GM21515 (cell line): ENCODE results near the gene CAMK2D.

ENCODE experiments used
- ATAC-seq: cut with Tn5 transposase; IDR thresholded peaks from one replicate; pipeline ENCODE4 v1.9.1; 2021; ENCODE audit not compliant: unreplicated experiment

The CAMK2D gene

DNA sequence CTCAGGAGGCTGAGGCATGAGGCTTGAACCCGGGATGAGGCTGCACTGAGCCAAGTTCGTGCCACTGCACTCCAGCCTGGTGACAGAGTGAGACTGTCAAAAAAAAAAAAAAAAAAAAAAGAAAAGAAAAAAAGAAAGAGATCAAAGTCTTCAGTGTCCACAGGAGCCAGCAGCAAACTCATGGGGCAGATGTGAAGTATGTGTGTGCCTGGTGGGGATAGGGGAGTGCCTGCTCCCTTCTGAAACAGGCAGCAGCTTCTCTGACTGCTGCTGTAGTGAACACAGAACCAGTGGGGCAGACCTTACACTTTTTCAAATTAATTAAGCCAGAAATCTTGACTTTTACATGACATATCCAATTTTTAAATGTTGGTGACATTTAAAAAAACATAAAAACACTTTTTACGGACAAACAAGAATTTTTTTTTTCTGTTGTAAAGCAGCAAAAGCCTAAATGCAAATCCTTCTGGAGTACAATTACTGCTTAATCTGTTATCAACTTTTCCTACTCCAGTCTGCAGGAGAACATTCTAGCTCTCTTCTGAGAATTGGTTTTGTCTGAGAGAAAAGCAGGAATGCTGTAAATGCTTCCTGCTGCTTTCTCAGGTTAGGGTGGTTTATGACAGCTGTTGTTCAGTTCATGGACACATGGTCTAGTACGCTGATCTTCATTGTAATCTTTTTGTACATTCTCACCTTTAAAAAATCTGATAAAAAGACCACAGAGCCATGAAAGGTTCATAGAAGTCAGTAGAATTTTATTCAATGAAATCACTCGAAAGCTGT, 311.1 kb downstream of the CAMK2D start:
- no peak for ATAC-seq

DNA sequence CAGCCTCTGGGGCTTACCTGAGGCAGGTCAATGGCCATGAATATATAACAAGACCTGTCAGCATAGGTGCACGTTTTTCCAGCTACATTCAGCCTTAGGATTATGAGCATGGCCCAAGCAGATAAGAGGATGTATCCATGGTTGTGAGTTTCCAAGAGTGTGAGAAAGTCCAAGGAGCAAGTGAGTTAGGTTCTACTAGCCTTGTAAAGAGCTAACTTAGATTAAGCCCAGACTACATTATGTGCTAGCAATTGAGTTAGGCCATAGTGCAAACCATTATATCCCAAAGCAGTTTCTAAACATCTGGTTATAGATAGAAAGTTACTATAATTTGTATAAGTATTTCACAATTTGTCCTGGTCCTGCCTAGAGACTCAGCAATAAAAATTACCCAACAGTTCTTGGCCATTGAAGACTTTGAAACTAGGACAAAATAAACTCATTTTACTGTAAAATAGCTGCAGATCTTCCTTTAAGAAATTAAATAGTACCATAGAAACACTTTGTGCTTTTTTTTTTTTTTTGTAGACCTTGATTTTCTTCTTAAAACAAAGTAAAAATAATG, 312.0 kb downstream of the CAMK2D start:
- ATAC-seq = no peak

DNA sequence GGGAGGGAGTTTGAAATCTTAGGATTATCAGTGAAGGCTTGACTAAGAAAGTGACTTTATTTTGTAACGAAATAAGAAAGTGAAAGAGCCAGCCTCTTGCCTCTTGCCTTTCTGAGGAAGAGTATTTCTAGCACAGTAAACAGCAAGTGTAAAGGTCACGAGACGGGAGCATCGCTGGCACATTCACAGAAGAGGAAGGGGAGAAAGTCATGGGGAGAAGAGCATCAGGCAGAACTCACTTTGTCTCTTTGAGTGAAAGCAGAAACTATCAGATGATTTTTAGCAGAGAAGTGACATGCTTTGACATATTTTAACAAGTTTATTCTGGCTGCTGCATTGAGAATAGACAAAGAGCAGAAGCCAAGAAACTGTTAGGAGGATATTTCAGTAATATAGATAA, 313.8 kb downstream of the CAMK2D start:
- no peak for ATAC-seq

DNA sequence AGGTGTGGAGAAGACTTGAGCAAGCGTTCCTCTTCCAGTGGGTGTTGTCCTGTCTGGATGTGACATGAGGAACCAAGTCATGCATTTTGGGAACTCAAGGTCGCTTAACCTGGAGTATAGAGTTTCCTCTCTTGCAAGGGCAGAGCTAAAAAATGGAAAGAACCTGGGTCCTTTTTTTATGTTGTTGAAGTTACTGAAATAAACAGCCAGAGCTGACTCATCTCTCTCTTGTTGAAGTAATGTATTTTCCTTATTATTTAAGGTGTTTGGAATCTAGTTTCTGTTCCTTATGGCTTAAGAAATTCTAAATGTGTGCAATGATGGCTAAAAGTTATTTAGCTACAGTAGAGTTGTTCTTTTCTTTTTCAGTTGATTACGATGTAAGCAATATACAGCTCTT, 314.5 kb downstream of the CAMK2D start:
- ATAC-seq = no peak

DNA sequence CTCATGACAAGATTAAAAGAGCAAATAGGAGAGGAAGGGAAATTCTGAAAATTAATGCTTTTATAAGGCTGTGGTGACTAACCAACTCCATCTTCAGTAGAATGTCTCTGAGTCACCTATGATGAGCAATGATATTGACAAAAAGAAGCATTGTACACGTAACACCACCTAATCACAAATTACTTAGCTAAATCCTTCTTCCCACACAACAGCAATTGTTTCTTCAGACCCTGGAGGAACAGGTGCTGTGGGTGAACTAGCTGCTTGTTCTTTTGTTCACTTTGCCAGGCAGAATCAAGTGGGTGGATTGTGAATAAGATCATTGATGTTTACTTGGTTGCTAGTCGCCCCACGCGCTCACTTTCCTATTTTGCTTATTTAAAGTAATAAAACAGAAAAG, 315.5 kb downstream of the CAMK2D start:
- no peak for ATAC-seq

DNA sequence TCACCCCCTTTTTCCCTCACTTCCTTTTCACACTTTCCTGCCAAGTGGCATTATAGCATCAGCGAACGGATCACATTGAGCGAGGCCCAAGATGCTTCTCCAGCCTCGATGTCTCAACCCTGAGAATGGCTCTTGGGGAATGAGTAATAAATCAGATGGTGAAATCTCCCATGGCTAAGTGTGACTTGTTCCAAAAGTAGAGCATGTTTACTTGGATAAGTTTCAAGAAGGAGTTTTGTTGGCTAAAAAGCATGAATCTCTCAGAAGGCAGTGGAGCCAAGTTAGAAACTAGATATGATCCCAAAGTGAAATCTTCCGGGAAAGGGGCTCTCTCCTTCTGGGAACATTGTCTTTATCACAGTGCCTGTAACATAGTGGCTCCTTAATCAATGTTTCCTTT, 316.3 kb downstream of the CAMK2D start:
- ATAC-seq = no peak

DNA sequence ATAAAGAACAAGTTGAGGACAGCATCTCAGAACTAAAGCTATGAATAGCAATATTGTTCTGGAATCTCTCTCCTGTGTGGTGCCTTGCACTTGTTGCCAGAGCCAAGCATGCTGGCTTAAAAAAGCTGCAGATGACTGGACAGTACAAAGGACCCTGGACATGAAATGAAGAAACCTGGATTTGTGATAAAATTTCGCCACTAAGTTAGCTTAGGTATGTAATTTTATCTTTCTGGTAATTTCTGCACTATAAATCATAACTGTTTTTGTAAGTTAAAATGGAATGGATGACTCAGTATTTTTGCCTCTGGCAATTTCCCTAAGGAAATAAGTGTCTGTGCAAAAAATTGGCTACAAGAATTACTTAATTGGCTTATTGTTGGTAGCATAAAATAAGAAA, 317.2 kb downstream of the CAMK2D start:
- ATAC-seq = no peak

DNA sequence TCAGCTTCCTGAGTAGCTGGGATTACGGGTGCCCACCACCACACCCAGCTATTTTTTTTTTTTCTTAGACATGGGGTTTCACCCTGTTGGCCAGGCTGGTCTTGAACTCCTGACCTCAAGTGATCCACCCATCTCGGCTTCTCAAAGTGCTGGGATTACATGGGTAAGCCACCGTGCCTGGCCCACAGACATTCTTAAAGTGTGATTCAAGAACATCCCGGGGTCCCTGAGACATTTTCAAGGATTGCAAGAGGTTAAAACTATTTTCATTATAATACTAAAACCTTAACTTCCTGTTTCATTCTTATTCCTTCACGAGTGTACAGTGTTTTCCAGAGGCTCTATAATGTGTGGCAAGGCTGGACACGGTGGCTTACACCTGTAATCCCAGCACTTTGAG, 318.7 kb downstream of the CAMK2D start:
- no peak for ATAC-seq

DNA sequence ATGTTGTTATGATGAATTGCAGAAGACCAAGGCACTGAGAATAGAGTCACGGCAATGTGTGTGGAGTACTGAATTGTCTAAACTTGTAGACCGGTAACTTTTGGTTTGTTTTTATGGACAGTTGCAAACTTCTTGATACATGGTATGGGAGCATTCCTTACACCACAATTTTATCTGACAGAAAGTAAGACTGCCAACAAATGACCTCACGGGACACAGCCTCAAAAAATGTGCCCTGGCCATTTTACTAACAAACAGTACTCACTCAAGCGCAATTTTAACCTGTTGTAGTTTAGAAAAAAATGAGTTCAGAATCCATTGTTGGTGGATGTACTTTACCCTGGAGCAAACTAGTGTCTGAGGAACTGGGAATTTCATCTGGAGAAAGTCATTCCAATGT, 321.2 kb downstream of the CAMK2D start:
- ATAC-seq = no peak

DNA sequence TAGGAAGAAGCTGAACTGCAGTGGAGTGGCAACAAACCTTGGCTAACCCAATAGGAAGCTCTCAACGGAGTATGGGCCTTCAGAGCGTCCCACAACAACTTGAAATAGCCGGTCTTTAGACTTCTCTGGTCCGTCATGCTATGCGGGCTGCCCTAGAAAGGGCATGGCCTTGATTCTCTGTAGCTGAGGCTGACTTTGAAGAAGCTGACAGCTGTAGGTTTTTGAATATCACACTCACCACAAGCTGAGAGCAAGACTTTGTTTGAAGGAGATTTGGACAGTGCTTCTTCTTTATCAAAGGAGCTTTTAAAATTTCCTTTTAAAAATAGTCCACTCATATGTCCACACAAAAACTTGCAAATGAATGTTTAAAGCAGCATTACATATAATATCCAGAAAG, 322.9 kb downstream of the CAMK2D start:
- ATAC-seq = no peak

DNA sequence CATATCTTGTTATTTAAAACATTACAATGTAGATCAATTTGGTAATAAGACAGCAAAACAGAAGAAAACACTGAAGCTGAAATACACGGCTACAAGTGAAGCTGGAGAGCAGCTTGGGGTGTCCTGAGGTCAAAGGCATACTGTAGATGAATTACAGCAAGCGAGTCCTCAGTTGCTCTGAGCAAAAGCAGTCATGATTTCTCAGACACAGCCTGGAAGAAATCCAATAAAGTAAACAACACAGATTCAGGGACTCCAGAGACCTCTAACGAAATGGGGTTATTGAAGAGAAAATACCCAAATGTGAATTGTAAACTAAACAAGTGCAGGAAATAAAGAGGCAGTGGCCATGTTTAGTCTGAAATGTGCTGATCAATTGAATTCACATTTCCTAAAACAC, 324.4 kb downstream of the CAMK2D start:
- ATAC-seq = no peak

DNA sequence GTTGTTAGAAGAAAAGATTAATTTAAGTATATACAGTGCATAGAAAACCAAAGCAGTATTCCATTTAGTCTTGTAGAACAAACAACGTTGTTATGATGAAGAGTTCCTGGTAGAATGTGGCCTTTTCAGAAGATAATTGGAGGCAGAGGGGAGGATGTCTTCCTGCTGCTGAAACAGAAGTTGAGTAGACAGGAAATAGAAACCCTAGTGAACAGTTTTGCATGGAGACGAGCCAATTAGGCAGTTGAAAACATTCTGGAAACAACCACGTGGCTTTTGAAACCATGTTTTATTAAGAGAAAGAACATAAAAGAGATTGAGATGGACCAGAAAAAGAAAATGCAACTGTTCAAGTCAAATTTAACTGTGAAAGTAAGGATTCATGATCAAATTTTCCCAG, 325.2 kb downstream of the CAMK2D start:
- ATAC-seq = no peak

DNA sequence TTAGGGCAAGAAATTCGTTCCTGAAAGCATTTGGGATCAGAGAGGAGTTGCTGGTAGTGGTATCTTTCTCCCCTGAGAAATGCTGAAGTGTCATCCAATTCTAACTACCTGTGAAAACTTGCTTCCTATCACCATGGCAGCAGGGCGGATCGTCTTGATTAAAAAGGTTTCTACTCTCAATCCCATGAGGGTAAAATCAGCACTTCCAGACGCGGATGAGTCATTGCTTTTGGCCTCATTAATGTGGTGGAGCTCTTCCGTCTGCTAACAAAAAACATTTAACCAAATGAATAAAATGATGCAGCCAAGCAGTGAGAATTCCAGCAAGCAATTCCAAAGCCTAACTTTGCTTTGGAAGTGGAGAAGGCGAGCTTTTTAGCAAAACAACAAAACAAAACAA, 325.6 kb downstream of the CAMK2D start:
- no peak for ATAC-seq

DNA sequence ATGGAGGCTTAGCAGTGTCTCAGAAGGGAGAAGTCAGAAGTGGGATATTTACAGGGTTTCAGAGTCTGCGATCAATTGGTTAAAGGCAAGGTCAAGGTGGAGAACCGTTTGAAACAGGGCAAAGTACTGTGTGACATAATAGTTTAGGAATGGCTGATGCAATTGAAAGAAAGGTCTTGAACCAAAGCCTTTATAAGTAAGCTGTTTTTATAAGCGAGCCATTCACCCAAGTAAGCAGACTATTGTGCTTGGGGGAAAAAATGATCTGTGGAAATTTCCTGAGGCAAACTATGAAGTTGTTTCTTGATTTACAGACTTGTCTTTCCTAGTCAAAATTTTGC, 327.3 kb downstream of the CAMK2D start:
- no peak for ATAC-seq

DNA sequence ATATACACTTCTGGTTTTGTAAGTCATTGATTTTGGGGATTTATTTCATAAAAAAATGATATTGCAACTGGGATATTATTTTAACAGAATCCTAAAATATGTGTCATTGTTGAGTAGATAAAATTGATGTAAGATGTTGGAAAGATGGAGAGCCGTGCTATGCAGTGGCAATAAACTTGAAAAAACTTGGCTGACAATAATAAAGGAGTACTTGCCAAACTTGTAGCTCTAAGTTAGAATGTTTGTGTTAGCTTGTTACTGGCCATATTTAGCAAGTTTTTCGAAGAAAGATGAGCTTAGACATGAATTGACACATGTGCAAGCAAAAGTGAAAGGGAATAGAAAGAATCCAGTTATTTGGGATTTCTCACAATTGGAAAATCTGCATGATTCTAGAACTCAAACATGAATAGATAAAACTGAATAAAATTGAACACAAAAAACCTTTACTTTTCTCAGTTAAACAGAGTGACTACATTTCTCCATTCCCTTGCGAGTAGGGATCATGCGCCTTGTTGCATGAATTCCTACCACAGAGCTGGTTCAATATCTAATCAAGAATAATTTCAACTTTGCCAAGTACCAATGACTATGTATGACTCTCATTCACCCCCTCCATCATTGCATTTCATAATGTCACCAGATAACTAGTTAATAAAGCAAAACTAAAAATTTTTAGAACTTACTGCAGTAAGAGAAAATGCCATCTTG, 327.8 kb downstream of the CAMK2D start:
- no peak for ATAC-seq

DNA sequence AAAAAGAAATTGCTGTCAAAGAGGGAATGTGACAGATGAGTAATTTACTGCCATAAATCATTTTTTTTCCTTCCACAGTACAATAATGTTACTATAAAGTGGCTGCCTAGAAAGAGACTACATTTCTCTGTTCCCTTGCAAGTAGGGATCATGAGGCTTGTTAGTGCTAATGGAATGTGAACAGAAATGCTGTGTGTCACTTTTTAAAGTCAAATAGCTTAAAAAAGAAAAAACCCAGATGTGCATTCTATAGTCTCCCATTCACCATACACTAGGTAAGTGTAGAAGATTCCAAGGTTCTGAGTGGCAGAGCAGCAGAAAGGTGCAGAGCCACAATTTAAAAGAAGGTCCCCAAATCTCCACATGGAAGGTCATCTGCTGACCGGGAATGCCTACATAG, 328.4 kb downstream of the CAMK2D start:
- ATAC-seq = no peak

DNA sequence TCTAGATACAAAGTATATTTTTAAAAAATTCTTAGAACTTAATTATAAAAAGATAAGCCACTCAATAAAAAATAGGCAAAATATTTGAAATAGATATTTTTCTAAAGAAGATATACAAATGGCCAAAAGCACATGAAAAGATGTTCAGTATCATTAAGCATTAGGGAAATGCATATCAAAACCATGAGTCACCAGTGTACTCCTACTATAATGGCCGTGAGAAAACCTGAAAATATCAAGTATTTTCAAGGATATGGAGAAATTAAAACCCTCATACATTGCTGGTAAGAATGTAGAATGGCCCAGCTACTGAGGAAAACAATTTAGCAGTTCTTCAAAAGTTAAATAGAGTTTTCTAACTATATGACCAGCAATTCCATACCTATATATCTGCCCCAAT, 337.9 kb downstream of the CAMK2D start:
- ATAC-seq = no peak

DNA sequence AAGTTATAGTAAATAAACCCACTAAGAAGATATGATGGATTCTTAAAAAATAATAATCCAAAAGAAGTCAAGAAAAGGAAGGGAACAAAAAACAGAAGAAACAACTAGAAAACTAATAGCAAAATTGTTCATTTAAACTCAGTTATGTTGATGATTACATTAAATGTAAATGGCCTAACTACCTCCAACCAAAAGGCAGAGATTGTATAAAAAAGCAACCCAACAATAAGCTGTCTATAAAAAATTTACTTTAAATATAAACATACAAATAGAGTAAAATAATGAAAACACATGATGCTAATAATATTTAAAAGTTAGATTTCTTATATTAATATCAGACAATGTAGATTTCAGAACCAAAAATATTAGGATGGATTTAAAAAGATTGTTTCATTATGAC, 340.6 kb downstream of the CAMK2D start:
- ATAC-seq = no peak

DNA sequence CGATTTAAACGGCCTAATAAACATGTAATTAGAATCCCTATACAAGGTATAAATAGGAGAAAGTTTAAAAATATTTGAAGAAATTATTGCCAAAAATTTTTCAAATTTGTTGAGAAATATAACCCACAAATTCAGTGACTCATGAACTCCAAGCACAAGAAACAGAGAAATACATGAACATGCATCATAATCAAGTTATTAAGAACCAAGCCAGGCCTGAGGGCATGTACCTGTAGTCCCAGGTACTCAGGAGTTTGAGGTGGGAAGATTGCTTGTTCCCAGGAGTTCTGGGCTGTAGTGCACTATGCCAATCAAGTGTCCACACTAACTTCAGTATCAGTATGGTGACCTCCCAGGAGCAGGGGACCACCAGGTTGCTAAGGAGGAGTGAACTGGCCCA, 341.9 kb downstream of the CAMK2D start:
- ATAC-seq = no peak

DNA sequence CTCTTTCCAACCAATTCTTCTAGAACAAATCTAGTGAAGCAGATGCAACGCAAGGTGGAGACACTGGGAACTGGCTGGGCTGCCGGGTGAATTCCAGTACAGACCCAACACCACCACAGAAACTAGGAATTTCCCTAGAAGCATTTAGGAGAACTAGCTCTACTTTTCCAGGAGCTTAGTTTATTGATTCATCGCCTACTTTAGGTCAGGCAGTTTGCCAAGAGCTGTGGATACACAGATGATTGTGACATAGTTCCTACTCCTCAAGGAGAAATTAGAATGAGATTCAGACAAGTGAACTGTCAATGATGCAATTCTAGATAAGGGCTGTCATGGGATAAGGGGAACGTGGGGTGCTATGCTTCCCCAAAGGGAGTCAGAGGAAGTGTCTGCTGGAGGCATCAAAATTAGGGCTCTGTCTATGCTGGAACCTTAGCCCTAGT, 350.0 kb downstream of the CAMK2D start:
- ATAC-seq = no peak

DNA sequence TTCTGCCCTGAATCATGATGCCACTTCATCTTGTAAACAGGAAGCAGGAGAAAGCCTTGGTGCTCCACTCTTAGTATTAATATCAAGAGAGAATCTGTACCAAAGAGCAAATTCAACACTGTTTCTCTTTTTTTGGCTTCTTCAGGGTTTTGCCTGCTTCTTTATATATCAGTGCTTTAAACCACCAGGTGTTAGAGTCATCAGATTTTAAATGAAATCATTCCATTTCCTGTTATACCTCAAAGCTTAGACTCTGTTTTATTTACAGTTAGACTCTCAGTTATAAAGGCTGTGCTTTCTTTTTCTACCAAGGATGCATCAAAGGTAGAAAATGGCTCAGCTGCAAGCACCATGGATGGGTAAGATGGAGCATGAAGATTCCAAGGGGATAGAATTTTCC, 350.9 kb downstream of the CAMK2D start:
- ATAC-seq = no peak

DNA sequence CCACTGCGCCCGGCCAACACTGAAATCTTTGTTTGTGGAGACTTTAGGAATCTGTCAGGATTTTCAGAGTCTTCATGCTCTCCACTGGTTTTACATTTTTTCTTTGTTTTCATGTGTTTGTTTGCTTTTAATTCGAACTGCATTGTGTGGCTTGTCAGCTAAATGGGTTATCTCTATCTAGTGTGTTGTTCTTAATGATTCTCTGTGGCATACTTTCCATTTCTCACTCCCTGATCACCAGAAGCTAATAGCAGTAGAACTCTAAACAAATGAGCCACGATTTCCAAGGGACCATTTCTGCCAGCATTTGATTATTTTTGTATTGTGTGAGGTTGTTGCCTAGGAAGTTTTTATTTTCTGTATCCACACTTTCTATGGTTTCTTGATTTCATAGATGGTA, 352.4 kb downstream of the CAMK2D start:
- ATAC-seq = no peak

DNA sequence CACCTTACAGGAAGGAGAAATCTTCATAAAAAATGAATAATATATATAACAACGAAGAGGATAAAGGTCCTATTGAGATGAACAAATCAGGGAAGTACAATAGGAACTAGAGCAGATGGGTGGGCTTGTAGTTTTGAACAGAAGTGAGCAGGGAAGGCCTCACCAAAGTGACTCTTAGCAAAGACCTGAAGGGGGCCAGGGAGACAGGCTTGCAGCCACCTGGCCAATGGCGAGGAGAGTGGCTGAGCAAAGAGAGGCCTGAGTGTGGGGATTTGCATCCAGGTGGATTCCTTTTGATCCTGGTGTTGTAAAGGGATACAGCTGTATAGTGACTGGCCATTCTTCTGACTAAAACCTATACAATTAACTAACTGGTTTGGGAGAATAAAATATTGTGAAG, 354.1 kb downstream of the CAMK2D start:
- ATAC-seq = no peak
